ENCODE data around the gene LMAN2.

The LMAN2 gene

GRCh38 chr5:177334155-177334551 is 17.3 kb downstream of the LMAN2 start:
- no peaks in the 10 kb centered on the region for H3K9me3 ChIP-seq (ENCODE audit: control insufficient read depth, insufficient read depth, low read length)
- H3K27ac ChIP-seq (ENCODE audit: low read length) = no peak overlapping the region
- peaks cover 41% of the 10 kb centered on the region for H3K36me3 ChIP-seq (ENCODE audit: control insufficient read depth, insufficient read depth, low read length)
- H3K4me1 ChIP-seq (ENCODE audit: control insufficient read depth, insufficient read depth, low read length) = peaks cover 2% of the 10 kb centered on the region; the same call in 1 of the 2 replicates
- WGBS (ENCODE audit: insufficient coverage, insufficient read length) = no CpG with 5 or more reads among the region's 15 CpGs
- DNase-seq (ENCODE audit: low read depth, low spot score) = no peak
- H3K4me3 ChIP-seq (ENCODE audit: low read length) = no peak overlapping the region
- H3K27me3 ChIP-seq (ENCODE audit: control insufficient read depth, insufficient read depth, low read length) = no peaks in the 10 kb centered on the region

GRCh38 chr5:177333420-177334154 is 17.9 kb downstream of the LMAN2 start:
- Histone ChIP-seq H3K27me3 (ENCODE audit: control insufficient read depth, insufficient read depth, low read length) (no peaks in the 10 kb centered on the region), H3K27ac (ENCODE audit: low read length) (no peak overlapping the region), H3K36me3 (ENCODE audit: control insufficient read depth, insufficient read depth, low read length) (peaks cover 38% of the 10 kb centered on the region), H3K4me3 (ENCODE audit: low read length) (no peak overlapping the region), H3K4me1 (ENCODE audit: control insufficient read depth, insufficient read depth, low read length) (peaks cover 2% of the 10 kb centered on the region; the same call in 1 of the 2 replicates), H3K9me3 (ENCODE audit: control insufficient read depth, insufficient read depth, low read length) (no peaks in the 10 kb centered on the region)
- no peak for DNase-seq (ENCODE audit: low read depth, low spot score)
- WGBS (ENCODE audit: insufficient coverage, insufficient read length) = no CpG with 5 or more reads among the region's 16 CpGs

- no CpG with 5 or more reads among the region's 13 CpGs for WGBS (ENCODE audit: insufficient coverage, insufficient read length)
- DNase-seq (ENCODE audit: low read depth, low spot score) = no peak
- H3K4me1 ChIP-seq (ENCODE audit: control insufficient read depth, insufficient read depth, low read length) = peaks cover 3% of the 10 kb centered on the region; the same call in 1 of the 2 replicates
- H3K27ac ChIP-seq (ENCODE audit: low read length) = no peak overlapping the region
- peaks cover 34% of the 10 kb centered on the region for H3K36me3 ChIP-seq (ENCODE audit: control insufficient read depth, insufficient read depth, low read length)
- no peaks in the 10 kb centered on the region for H3K9me3 ChIP-seq (ENCODE audit: control insufficient read depth, insufficient read depth, low read length)
- no peak overlapping the region for H3K4me3 ChIP-seq (ENCODE audit: low read length)
- H3K27me3 ChIP-seq (ENCODE audit: control insufficient read depth, insufficient read depth, low read length) = no peaks in the 10 kb centered on the region
These were observed 18.6 kb downstream of the LMAN2 start for GRCh38 chr5:177332896-177333260.

- Histone ChIP-seq H3K4me1 (ENCODE audit: control insufficient read depth, insufficient read depth, low read length) (peaks cover 3% of the 10 kb centered on the region; the same call in 1 of the 2 replicates), H3K27me3 (ENCODE audit: control insufficient read depth, insufficient read depth, low read length) (no peaks in the 10 kb centered on the region), H3K9me3 (ENCODE audit: control insufficient read depth, insufficient read depth, low read length) (no peaks in the 10 kb centered on the region), H3K4me3 (ENCODE audit: low read length) (no peak overlapping the region; the same call in 1 of the 2 replicates), H3K36me3 (ENCODE audit: control insufficient read depth, insufficient read depth, low read length) (peaks cover 32% of the 10 kb centered on the region), H3K27ac (ENCODE audit: low read length) (no peak overlapping the region)
- WGBS (ENCODE audit: insufficient coverage, insufficient read length) = no CpG with 5 or more reads among the region's 35 CpGs
- DNase-seq (ENCODE audit: low read depth, low spot score) = no peak
These were observed 19.2 kb downstream of the LMAN2 start for GRCh38 chr5:177332031-177332895.

- Histone ChIP-seq H3K27me3 (ENCODE audit: control insufficient read depth, insufficient read depth, low read length) (no peaks in the 10 kb centered on the region), H3K9me3 (ENCODE audit: control insufficient read depth, insufficient read depth, low read length) (no peaks in the 10 kb centered on the region), H3K4me1 (ENCODE audit: control insufficient read depth, insufficient read depth, low read length) (0 out of 2 replicates have a peak, but pooled peaks cover 2% of the 10 kb centered on the region), H3K27ac (ENCODE audit: low read length) (no peak overlapping the region), H3K36me3 (ENCODE audit: control insufficient read depth, insufficient read depth, low read length) (peaks cover 25% of the 10 kb centered on the region), H3K4me3 (ENCODE audit: low read length) (no peak overlapping the region)
- DNase-seq (ENCODE audit: low read depth, low spot score) = no peak
- no CpG with 5 or more reads among the region's 27 CpGs for WGBS (ENCODE audit: insufficient coverage, insufficient read length)
These were observed 20.3 kb downstream of the LMAN2 start for GRCh38 chr5:177330991-177331842.

GRCh38 chr5:177329883-177330282 is 21.6 kb downstream of the LMAN2 start:
- Histone ChIP-seq H3K4me3 (ENCODE audit: low read length) (no peak overlapping the region), H3K4me1 (ENCODE audit: control insufficient read depth, insufficient read depth, low read length) (peaks cover 4% of the 10 kb centered on the region; the same call in 1 of the 2 replicates), H3K27me3 (ENCODE audit: control insufficient read depth, insufficient read depth, low read length) (no peaks in the 10 kb centered on the region), H3K9me3 (ENCODE audit: control insufficient read depth, insufficient read depth, low read length) (no peaks in the 10 kb centered on the region), H3K27ac (ENCODE audit: low read length) (no peak overlapping the region), H3K36me3 (ENCODE audit: control insufficient read depth, insufficient read depth, low read length) (peaks cover 19% of the 10 kb centered on the region)
- WGBS (ENCODE audit: insufficient coverage, insufficient read length) = no CpG with 5 or more reads among the region's 6 CpGs
- no peak for DNase-seq (ENCODE audit: low read depth, low spot score)

GRCh38 chr5:177328545-177329231 is 22.8 kb downstream of the LMAN2 start:
- no CpG with 5 or more reads among the region's 19 CpGs for WGBS (ENCODE audit: insufficient coverage, insufficient read length)
- Histone ChIP-seq H3K4me3 (ENCODE audit: low read length) (no peak overlapping the region), H3K36me3 (ENCODE audit: control insufficient read depth, insufficient read depth, low read length) (peaks cover 7% of the 10 kb centered on the region), H3K4me1 (ENCODE audit: control insufficient read depth, insufficient read depth, low read length) (peaks cover 4% of the 10 kb centered on the region; the same call in 1 of the 2 replicates), H3K9me3 (ENCODE audit: control insufficient read depth, insufficient read depth, low read length) (no peaks in the 10 kb centered on the region), H3K27ac (ENCODE audit: low read length) (no peak overlapping the region), H3K27me3 (ENCODE audit: control insufficient read depth, insufficient read depth, low read length) (no peaks in the 10 kb centered on the region)
- DNase-seq (ENCODE audit: low read depth, low spot score) = no peak

GRCh38 chr5:177327539-177328522 is 23.6 kb downstream of the LMAN2 start:
- no peak overlapping the region for H3K4me3 ChIP-seq (ENCODE audit: low read length)
- no peaks in the 10 kb centered on the region for H3K9me3 ChIP-seq (ENCODE audit: control insufficient read depth, insufficient read depth, low read length)
- DNase-seq (ENCODE audit: low read depth, low spot score) = no peak
- H3K27ac ChIP-seq (ENCODE audit: low read length) = no peak overlapping the region
- WGBS (ENCODE audit: insufficient coverage, insufficient read length) = no CpG with 5 or more reads among the region's 28 CpGs
- H3K4me1 ChIP-seq (ENCODE audit: control insufficient read depth, insufficient read depth, low read length) = peaks cover 4% of the 10 kb centered on the region; the same call in 1 of the 2 replicates
- H3K27me3 ChIP-seq (ENCODE audit: control insufficient read depth, insufficient read depth, low read length) = no peaks in the 10 kb centered on the region
- peaks cover under 1% of the 10 kb centered on the region; the same call in 1 of the 2 replicates for H3K36me3 ChIP-seq (ENCODE audit: control insufficient read depth, insufficient read depth, low read length)

GRCh38 chr5:177325868-177326381 is 25.5 kb downstream of the LMAN2 start:
- no peak overlapping the region for H3K4me3 ChIP-seq (ENCODE audit: low read length)
- H3K4me1 ChIP-seq (ENCODE audit: control insufficient read depth, insufficient read depth, low read length) = peaks cover 4% of the 10 kb centered on the region; the same call in 1 of the 2 replicates
- DNase-seq (ENCODE audit: low read depth, low spot score) = no peak
- no peaks in the 10 kb centered on the region for H3K9me3 ChIP-seq (ENCODE audit: control insufficient read depth, insufficient read depth, low read length)
- no peaks in the 10 kb centered on the region for H3K27me3 ChIP-seq (ENCODE audit: control insufficient read depth, insufficient read depth, low read length)
- no CpG with 5 or more reads among the region's 1 CpG for WGBS (ENCODE audit: insufficient coverage, insufficient read length)
- H3K36me3 ChIP-seq (ENCODE audit: control insufficient read depth, insufficient read depth, low read length) = no peaks in the 10 kb centered on the region
- H3K27ac ChIP-seq (ENCODE audit: low read length) = peak overlapping the region; percentile 72
